ENCODE results near the gene CCDC146.
"Not testable (repeated sequence)": the region's sequence is repeated elsewhere in the genome, so short reads cannot be mapped to it uniquely, and the experiment has no call there.

The CCDC146 gene

DNA sequence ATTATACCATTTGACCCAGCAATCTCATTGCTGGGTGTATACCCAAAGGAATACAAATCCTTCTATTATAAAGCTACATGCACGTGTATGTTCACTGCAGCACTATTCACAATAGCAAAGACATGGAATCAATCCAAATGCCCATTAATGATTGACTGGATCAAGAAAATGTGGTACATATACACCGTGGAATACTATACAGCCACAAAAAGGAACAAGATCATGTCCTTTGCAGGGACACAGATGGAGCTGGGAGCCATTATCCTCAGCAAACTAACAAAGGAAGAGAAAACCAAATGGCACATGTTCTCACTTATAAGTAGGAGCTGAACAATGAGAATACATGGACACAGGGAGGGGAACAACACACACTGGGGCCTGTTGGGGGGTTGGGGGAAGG is 211.6 kb downstream of the CCDC146 start:
- not testable (repeated sequence) for DNase-seq

DNA sequence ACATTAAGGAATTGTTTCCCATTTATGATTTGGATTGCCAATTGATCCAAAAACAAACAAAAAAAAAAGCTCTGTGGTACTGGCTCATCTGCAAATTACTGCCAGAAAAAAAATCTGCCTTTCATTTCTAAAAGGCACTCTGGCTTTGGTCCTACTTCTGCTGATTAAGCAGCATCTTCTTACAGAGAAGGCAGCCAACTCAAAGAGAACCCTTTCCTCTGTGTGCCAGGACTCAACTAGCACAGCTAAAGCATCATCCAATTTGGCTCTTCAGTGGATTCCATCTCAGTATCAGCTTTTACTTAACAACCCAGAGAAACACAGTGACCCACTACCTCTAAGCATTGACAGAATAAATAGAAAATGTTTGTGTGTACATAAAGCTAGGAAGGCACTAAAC is 213.2 kb downstream of the CCDC146 start:
- no peak for DNase-seq

DNA sequence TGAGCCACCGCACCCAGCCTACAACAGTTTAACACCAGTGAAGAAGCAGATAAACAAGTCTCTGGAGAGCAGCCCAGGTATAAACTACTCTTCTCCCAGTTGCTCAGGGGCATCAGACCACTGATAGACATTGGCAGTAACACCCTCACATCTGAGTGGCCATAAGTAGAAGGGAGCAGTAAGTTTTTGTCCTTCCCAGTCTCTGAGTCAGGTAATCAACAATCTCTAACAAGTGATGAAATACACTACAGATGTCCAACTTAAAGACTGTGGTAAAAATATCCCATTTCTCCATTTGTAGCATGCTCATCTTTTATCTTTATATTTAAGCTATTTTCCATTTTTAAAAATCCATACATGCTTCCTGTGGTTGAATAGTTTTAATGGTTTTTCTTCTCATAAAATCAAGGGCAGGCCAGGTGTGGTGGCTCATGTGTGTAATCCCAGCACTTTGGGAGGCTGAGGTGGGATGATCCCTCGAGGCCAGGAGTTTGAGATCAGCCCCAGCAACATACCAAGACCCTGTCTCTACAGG is 215.1 kb downstream of the CCDC146 start:
- no peak for DNase-seq

GRCh38 chr7:77338260-77338659 is 215.8 kb downstream of the CCDC146 start:
- peak; percentile 77 for DNase-seq

DNA sequence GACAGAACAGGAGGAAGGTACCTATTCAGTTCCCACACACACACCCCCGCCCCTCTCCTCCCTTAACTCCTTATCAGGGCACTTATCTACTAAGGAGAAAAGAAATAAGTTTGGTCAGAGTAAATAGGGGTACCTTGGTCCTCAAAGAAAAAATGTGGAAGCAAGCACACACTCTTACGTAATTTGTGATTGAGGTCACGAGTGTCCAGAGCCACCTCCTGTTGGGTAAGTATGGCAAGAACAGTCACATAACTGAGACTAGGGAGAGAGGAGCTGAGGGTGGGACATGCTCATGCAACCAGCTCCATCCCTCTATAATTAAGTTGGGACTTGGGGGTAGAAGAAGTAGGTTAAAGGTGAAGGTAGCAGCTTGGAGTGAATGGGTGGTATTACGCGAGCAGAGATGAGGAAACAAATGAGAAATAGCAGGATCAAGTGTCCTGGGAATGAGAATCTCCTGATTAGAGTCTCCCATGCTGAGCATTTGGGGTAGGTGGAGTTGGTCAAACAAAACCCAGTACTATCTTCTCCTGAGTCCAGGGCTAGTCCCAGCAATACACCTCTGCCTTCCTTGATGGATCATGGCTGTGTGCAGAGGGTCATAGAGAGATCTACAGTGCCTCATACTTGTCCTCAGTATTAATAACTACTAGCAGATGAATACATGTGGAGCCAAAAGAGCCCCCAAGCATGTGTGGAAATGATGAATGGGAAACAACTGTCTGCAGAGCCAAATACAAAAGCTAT is 216.6 kb downstream of the CCDC146 start:
- DNase-seq, result peak; percentile 85

- DNase-seq, result no peak
Observed at GRCh38 chr7:77339726-77340125, 217.3 kb downstream of the CCDC146 start.

Measured in inflammatory macrophage treated with lipopolysaccharide for 4 hours (primary cell).